Esophagus muscularis mucosa (tissue), 3 donors: ENCODE measurements around the gene CDC14B.

Experiments used
- POLR2A ChIP-seq: fragments of 450-650 bp; IDR thresholded peaks from one replicate; pipeline ENCODE4 v1.6.1; 2017; ENCODE audit warnings: antibody characterized with exemption, moderate library complexity, mild to moderate bottlenecking, low read depth
- TF ChIP-seq, protein P1 (sequence below), 3 experiments: fragments of 200-600 bp in 2 of 3; fragments of 450-650 bp in 1 of 3; sonication (generic) in 2 of 3; IDR thresholded peaks; one replicate each; pipeline ENCODE4 v1.5.1; 2017 to 2019; ENCODE audit warnings: antibody characterized with exemption in 3 of 3, mild to moderate bottlenecking in 2 of 3, moderate library complexity in 1 of 3

GRCh38 chr9:96559339-96559943, 60.2 kb downstream of the CDC14B start:
- TF ChIP-seq POLR2A = no peak
- TF ChIP-seq, protein P1, sequence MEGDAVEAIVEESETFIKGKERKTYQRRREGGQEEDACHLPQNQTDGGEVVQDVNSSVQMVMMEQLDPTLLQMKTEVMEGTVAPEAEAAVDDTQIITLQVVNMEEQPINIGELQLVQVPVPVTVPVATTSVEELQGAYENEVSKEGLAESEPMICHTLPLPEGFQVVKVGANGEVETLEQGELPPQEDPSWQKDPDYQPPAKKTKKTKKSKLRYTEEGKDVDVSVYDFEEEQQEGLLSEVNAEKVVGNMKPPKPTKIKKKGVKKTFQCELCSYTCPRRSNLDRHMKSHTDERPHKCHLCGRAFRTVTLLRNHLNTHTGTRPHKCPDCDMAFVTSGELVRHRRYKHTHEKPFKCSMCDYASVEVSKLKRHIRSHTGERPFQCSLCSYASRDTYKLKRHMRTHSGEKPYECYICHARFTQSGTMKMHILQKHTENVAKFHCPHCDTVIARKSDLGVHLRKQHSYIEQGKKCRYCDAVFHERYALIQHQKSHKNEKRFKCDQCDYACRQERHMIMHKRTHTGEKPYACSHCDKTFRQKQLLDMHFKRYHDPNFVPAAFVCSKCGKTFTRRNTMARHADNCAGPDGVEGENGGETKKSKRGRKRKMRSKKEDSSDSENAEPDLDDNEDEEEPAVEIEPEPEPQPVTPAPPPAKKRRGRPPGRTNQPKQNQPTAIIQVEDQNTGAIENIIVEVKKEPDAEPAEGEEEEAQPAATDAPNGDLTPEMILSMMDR (IDR thresholded peaks at IDR 0.05) = no peak
